GM06990 (cell line): ENCODE measurements around the gene PLXND1.

Experiments
- DNase-seq: peaks from one replicate; pipeline ENCODE4 v3.0.0-alpha.2; 2011; ENCODE audit not compliant: insufficient read length; ENCODE audit errors: extremely low read depth
- H3K27me3 ChIP-seq: replicated peaks from 2 replicates; pipeline ENCODE4 v1.6.0; 2011; ENCODE audit warnings: low read length; ENCODE audit not compliant: control insufficient read depth, insufficient read depth
- H3K36me3 ChIP-seq: 2 replicates; pipeline ENCODE4 v1.5.1; 2011; ENCODE audit warnings: low read length; ENCODE audit not compliant: control insufficient read depth, insufficient read depth
- H3K4me3 ChIP-seq: replicated peaks from 2 replicates; pipeline ENCODE4 v1.5.1; 2011; ENCODE audit warnings: low read depth, mild to moderate bottlenecking, control low read depth, low read length
- CTCF ChIP-seq: IDR thresholded peaks from 2 replicates; pipeline ENCODE4 v1.5.1; 2011; ENCODE audit warnings: low read length, control low read depth, mild to moderate bottlenecking, inconsistent platforms; ENCODE audit not compliant: insufficient read depth, poor library complexity, severe bottlenecking

The PLXND1 gene

GRCh38 chr3:129556358-129556695 is 50.1 kb downstream of the PLXND1 start:
- TF ChIP-seq CTCF, result no peak
- H3K4me3 ChIP-seq, result no peak overlapping the region

GRCh38 chr3:129555616-129556357 is 50.7 kb downstream of the PLXND1 start:
- no peak for TF ChIP-seq CTCF
- Histone ChIP-seq H3K4me3 (no peak overlapping the region), H3K27me3 (no peaks in the 10 kb centered on the region; the same call in none of the 2 replicates), H3K36me3 (no peaks in the 10 kb centered on the region)
- DNase-seq, result no peak

More at GRCh38 chr3:129556358-129556695, 50.1 kb downstream of the PLXND1 start:
- DNase-seq, result no peak
- H3K36me3 ChIP-seq, result no peaks in the 10 kb centered on the region
- no peaks in the 10 kb centered on the region; the same call in none of the 2 replicates for H3K27me3 ChIP-seq

DNA sequence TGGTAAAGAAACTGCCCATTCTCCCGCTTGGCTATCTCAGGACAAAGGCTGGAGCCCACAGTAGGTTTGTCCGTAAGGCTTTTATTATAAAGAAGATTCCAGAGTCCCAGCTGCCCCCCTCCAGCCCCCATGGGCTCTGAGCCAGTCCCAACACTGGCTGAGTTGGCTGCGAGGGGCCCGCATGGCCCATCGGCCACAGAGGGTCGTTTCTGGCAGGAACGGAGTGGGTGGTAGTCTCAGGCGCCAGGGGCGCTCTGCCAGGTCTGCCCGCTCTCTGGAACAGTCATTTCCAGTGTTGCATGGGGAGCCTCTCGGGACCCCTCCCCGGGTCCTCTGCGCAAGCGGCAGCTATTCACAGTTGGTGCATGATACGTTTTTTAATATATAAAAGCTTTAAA is 51.3 kb downstream of the PLXND1 start:
- TF ChIP-seq CTCF, result no peak
- H3K27me3 ChIP-seq, result no peaks in the 10 kb centered on the region; the same call in none of the 2 replicates
- no peak overlapping the region for H3K4me3 ChIP-seq
- DNase-seq, result no peak
- H3K36me3 ChIP-seq, result no peaks in the 10 kb centered on the region

DNA sequence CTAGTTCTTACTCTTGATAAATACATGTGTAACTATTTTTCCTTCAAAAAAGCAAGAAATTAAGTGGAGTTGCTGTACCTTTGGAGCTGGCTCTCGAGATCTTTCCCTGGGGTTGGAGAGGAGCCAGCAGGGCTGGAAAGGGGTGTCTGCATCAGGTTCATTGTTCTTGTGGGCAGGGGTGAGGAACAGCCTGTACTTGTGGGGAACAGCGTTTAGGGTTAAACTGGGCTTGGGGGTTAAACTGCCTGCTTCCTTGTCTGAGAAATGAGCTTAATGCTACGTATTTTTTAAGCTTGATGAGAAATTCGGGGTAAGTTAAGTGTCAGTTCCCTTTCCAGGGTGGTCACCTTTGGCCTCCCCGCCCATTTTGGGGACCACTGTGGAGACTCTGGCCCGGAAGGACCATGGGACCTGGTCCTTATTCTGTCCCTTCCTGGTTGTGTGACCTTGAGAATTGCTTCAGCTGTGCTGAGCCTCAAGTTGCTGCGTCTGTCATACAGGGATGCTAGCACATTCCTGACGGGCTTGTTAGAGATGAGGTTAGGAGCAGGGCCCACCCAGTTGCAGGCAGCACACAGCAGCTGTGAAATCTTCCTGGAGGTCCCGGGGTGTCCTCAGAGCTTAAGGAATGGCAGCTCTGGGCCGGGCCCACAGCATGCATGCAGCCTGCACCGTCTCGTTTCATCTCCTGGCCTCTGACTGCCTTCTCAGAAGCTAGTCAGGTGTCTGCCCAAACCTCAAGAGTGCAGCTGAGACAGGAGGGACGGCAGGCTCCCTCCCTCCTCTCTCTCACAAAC is 51.9 kb downstream of the PLXND1 start:
- no peak for DNase-seq
- no peaks in the 10 kb centered on the region for H3K36me3 ChIP-seq
- no peaks in the 10 kb centered on the region; the same call in none of the 2 replicates for H3K27me3 ChIP-seq
- no peak overlapping the region for H3K4me3 ChIP-seq
- no peak for TF ChIP-seq CTCF

DNA sequence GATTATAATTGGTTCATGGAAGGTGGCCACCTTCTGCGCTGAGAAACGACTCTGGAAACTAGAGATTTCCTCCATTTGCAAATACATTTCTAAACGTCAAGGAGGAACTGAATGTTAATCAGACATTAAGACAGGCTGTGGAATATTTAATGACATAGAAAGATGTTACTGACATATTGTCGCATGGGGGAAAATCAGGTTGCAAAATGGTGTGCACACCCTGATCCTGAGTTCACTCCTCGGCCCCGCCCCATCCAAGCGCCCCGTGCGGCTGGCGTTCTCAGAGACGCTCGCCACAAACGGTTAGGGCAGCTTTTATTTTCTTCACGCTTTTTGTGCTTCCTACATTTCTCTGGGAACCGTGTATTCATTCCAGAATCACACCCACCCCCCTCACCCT is 52.8 kb downstream of the PLXND1 start:
- TF ChIP-seq CTCF, result no peak
- no peak for DNase-seq
- no peak overlapping the region for H3K4me3 ChIP-seq
- H3K27me3 ChIP-seq, result no peaks in the 10 kb centered on the region; the same call in none of the 2 replicates
- H3K36me3 ChIP-seq, result no peaks in the 10 kb centered on the region
